OCI-LY7 (cell line): Measurements from ENCODE around the gene ILKAP. TPM values are rescaled to one million over a fixed set of nuclear protein-coding genes. Genes with fewer than 3 reads are reported as not detected.

Experiments
- BruUV-seq: library from RNA; stranded (reverse); fragments of 400-500 nt; replicated peaks from 2 replicates; lab custom pipeline; 2021; lab: Mats Ljungman, UMichigan
- CTCF ChIA-PET: fragments of 300-600 bp; sonication (Branson Sonifier 250); formaldehyde crosslinking; loops from one replicate; lab custom pipeline; 2022; ENCODE audit warnings: antibody characterized with exemption; ENCODE audit not compliant: unreplicated experiment; lab: Charles Lee
- POLR2A ChIA-PET: fragments of 300-600 bp; sonication (Branson Sonifier 250); formaldehyde crosslinking; loops from one replicate; lab custom pipeline; 2022; ENCODE audit warnings: antibody characterized with exemption; lab: Charles Lee
- DNase-seq: peaks from one replicate; pipeline ENCODE4 v3.0.0-alpha.2; 2015; ENCODE audit warnings: low spot score
- H2AFZ ChIP-seq: fragments of 200-600 bp; sonication (generic), shearing (Covaris generic); 2 replicates; pipeline ENCODE4 v1.6.1; 2014; ENCODE audit warnings: mild to moderate bottlenecking, antibody characterized with exemption, low read length, moderate library complexity
- H3K27ac ChIP-seq: fragments of 200-600 bp; sonication (generic); 2 replicates; pipeline ENCODE4 v1.5.1; 2014; ENCODE audit warnings: mixed run types, low read depth, mild to moderate bottlenecking, moderate library complexity, low read length, inconsistent platforms; ENCODE audit not compliant: poor library complexity, severe bottlenecking
- H3K36me3 ChIP-seq: fragments of 200-600 bp; sonication (generic); 2 replicates; pipeline ENCODE4 v1.6.1; 2014; ENCODE audit warnings: mild to moderate bottlenecking, antibody characterized with exemption, low read length, moderate library complexity, mixed read lengths; ENCODE audit not compliant: insufficient read depth
- H3K4me1 ChIP-seq: fragments of 200-600 bp; sonication (generic); 2 replicates; pipeline ENCODE4 v1.5.1; 2014; ENCODE audit warnings: mild to moderate bottlenecking, low read length; ENCODE audit not compliant: insufficient read depth, poor library complexity, severe bottlenecking
- H3K4me2 ChIP-seq: fragments of 200-600 bp; sonication (generic); 2 replicates; pipeline ENCODE4 v1.6.1; 2014; ENCODE audit warnings: mild to moderate bottlenecking, low read length
- H3K4me3 ChIP-seq: fragments of 200-600 bp; sonication (generic); 2 replicates; pipeline ENCODE4 v1.5.1; 2014; ENCODE audit warnings: mild to moderate bottlenecking, low read depth, low read length; ENCODE audit not compliant: poor library complexity, severe bottlenecking
- H3K79me2 ChIP-seq: fragments of 200-600 bp; sonication (generic); 2 replicates; pipeline ENCODE4 v1.6.1; 2016; ENCODE audit warnings: low read depth, mild to moderate bottlenecking, low read length, moderate library complexity, mixed read lengths; ENCODE audit not compliant: insufficient read depth
- H3K9me2 ChIP-seq: fragments of 200-600 bp; sonication (generic); 2 replicates; pipeline ENCODE4 v1.6.1; 2016; ENCODE audit warnings: mild to moderate bottlenecking, low read length, mixed read lengths; ENCODE audit not compliant: insufficient read depth
- H3K9me3 ChIP-seq: fragments of 200-600 bp; sonication (generic); 2 replicates; pipeline ENCODE4 v1.6.1; 2014; ENCODE audit warnings: mild to moderate bottlenecking, mixed run types, low read length, mixed read lengths
- H4K20me1 ChIP-seq: fragments of 200-600 bp; sonication (generic); 2 replicates; pipeline ENCODE4 v1.6.1; 2014; ENCODE audit warnings: mild to moderate bottlenecking, antibody characterized with exemption, low read length, moderate library complexity, mixed read lengths; ENCODE audit not compliant: insufficient read depth
- EZH2phosphoT487 ChIP-seq: fragments of 200-600 bp; sonication (generic); IDR thresholded peaks from 2 replicates; pipeline ENCODE4 v1.6.1; 2018; ENCODE audit warnings: low read depth, borderline replicate concordance, mild to moderate bottlenecking, mixed run types, antibody characterized with exemption, low read length, moderate library complexity, mixed read lengths
- intact Hi-C: fragments of 100-400 bp; cut with micrococcal nuclease; formaldehyde crosslinking; loops from one replicate; pipeline ENCODE4 v1.10.0; 2022; ENCODE audit not compliant: unreplicated experiment
- total RNA-seq, 2 experiments: library from RNA; depleted of rRNA in 1 of 2; stranded (reverse); fragments of >200 nt in 1 of 2; shearing (Covaris generic) in 1 of 2; gene quantifications; 2 replicates each; pipeline ENCODE4 v1.2.3, GENCODE V29; 2014 to 2022
- TF ChIP-seq, protein P1 (sequence below): fragments of 200-600 bp; sonication (generic); conservative IDR thresholded peaks from 2 replicates; pipeline ENCODE4 v1.5.1; 2014; ENCODE audit warnings: mild to moderate bottlenecking, antibody characterized with exemption, low read length, moderate library complexity, mixed read lengths

The ILKAP gene
- total RNA-seq, 2 experiments from 2014 or later: 33.1 to 61.8 TPM

DNA sequence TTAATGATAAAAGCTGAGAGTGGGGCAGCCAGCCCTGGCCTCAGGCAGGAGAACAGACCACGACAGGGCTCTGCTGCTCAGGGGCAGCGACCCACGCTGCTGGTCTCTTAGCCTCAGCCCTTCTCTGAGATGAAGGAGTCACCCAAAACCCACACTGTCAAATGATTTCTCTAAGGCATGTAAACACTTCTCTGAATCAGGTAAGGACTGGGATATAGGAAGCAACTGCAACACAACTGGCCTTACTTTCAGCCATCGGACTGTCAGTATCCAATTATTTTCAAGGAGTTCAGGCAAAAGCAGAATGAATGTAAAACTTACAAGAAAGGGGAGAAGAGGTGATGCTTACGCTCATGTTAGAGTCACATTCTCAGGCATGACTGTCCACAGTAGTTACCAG, 22.9 kb downstream of the ILKAP start:
- intact Hi-C loops: no loop called here
- Histone ChIP-seq H3K4me2 (no peak overlapping the region), H3K4me3 (no peak overlapping the region), H4K20me1 (0 out of 2 replicates have a peak, but pooled peaks cover 6% of the 10 kb centered on the region), H3K9me3 (no peaks in the 10 kb centered on the region), H3K4me1 (no peaks in the 10 kb centered on the region), H3K27ac (no peak overlapping the region), H3K36me3 (peaks cover 96% of the 10 kb centered on the region), H3K9me2 (no peaks in the 10 kb centered on the region), H2AFZ (no peak overlapping the region), H3K79me2 (no peaks in the 10 kb centered on the region)
- TF ChIP-seq, protein P1, sequence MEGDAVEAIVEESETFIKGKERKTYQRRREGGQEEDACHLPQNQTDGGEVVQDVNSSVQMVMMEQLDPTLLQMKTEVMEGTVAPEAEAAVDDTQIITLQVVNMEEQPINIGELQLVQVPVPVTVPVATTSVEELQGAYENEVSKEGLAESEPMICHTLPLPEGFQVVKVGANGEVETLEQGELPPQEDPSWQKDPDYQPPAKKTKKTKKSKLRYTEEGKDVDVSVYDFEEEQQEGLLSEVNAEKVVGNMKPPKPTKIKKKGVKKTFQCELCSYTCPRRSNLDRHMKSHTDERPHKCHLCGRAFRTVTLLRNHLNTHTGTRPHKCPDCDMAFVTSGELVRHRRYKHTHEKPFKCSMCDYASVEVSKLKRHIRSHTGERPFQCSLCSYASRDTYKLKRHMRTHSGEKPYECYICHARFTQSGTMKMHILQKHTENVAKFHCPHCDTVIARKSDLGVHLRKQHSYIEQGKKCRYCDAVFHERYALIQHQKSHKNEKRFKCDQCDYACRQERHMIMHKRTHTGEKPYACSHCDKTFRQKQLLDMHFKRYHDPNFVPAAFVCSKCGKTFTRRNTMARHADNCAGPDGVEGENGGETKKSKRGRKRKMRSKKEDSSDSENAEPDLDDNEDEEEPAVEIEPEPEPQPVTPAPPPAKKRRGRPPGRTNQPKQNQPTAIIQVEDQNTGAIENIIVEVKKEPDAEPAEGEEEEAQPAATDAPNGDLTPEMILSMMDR: no peak
- no peak for TF ChIP-seq EZH2phosphoT487
- CTCF ChIA-PET: no interaction called here
- POLR2A ChIA-PET: no interaction called here
- BruUV-seq: no TSS peak
- no peak for DNase-seq

DNA sequence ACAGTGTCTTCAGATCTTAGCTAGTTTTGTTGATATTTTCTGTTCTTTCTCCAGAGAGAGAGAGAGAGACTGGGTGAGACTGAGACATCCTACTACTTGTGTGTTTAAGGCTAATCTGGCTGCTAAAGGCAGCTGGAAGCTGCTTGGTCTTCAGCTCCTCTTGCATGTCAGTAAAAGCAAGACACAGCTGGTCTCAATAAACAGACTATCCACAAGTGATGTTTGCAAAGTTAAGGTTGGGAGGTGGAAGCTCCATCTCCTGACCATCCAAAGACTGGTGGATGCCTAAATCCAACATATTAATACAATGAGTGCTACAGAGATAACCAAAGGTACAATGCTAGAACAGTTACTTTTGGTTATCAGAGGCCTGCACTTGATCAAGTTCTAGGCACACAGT, 26.9 kb downstream of the ILKAP start:
- no peaks in the 10 kb centered on the region for H3K9me2 ChIP-seq
- peaks cover 3% of the 10 kb centered on the region for H3K4me1 ChIP-seq
- H3K9me3 ChIP-seq: no peaks in the 10 kb centered on the region
- H3K27ac ChIP-seq: no peak overlapping the region
- H3K4me3 ChIP-seq: no peak overlapping the region
- no peak overlapping the region for H3K4me2 ChIP-seq
- no peak overlapping the region for H2AFZ ChIP-seq
- H3K36me3 ChIP-seq: peaks cover 95% of the 10 kb centered on the region
- H3K79me2 ChIP-seq: no peaks in the 10 kb centered on the region
- ChIA-PET POLR2A (no interaction called here), CTCF (no interaction called here)
- TF ChIP-seq, protein P1: no peak
- TF ChIP-seq EZH2phosphoT487: no peak
- 0 out of 2 replicates have a peak, but pooled peaks cover 6% of the 10 kb centered on the region for H4K20me1 ChIP-seq
- intact Hi-C loops: no loop called here
- no peak for DNase-seq
- BruUV-seq: no TSS peak

DNA sequence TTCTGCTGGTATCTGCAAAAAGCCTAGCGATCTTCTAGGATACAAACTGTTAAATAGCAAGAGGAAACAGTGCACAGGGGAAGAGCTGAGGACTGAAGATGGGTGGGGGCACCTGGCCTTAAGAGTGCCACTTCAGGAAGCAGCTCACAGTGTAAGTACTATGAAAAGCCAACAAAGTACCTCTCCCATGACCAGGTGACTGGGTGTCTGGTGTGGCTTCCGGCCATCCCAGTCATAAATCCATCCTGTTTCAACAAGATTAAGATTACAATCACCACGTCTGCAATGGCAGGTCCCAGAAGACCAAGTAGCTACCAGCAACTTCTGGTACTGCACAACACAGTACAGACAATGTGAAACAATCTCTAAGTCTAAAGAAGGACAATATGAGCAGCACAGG, 28.8 kb downstream of the ILKAP start:
- H3K4me1 ChIP-seq: peaks cover 22% of the 10 kb centered on the region
- no peaks in the 10 kb centered on the region for H3K9me2 ChIP-seq
- H3K36me3 ChIP-seq: peaks cover 93% of the 10 kb centered on the region
- BruUV-seq: no TSS peak
- H3K9me3 ChIP-seq: no peaks in the 10 kb centered on the region
- no peak overlapping the region for H2AFZ ChIP-seq
- POLR2A ChIA-PET: no interaction called here
- CTCF ChIA-PET: no interaction called here
- H3K27ac ChIP-seq: no peak overlapping the region
- H4K20me1 ChIP-seq: no peaks in the 10 kb centered on the region
- no peak for DNase-seq
- H3K79me2 ChIP-seq: no peaks in the 10 kb centered on the region
- TF ChIP-seq, protein P1: no peak
- TF ChIP-seq EZH2phosphoT487: no peak
- H3K4me3 ChIP-seq: no peak overlapping the region
- intact Hi-C loops: no loop called here
- H3K4me2 ChIP-seq: no peak overlapping the region
